ENCODE data around the gene HYAL3. TPM values are rescaled to one million over a fixed set of nuclear protein-coding genes. Genes with fewer than 3 reads are reported as not detected.

The HYAL3 gene
- polyA plus RNA-seq, 1 donor from 2014 or later, result 9.1 TPM

DNA sequence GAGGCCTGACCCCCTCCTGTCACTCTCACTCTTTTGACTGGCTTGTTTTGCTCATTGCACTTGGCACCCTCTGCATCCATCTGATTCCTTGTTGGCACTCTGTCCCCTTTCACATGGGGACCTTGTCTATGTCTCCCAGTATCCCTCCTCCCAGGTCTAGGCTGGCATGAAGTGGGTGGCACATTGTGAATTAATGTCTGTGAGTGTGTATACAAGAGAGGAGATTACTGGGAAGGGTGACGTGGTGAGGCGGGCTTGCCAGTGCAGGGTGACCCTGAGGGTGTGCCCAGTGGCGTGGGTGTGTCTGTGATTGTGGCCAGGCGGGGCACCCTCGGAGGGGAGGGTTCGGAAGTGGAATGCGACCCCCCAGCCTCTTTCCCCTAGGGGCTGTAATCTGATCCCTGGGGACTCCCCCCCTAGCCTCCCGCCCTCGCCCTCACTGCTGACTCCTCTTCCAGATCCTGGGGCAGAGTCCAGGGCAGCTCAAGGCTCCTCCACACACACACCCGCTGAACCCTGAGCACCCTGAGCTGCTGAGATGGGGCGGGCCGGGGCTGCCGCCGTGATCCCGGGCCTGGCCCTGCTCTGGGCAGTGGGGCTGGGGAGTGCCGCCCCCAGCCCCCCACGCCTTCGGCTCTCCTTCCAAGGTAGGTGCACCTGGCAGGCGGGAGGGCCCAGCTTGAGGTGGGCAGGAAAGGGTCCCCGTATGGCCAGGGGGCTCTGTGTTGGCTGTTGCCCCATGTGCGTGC lies 30.3 kb downstream of the HYAL3 start, which contains the start of gene SEMA3B:
Gene SEMA3B (plus strand): TSS at position 445 of the 749 bp plus-strand sequence. CDS start 94 bp downstream, at position 539.
- Histone ChIP-seq H3K27ac (ENCODE audit: low read length) (no peak within 1 kb of the TSS), H3K4me3 (ENCODE audit: low read length) (no peak within 1 kb of the TSS), H2AFZ (ENCODE audit: low read depth, low read length) (no peak within 1 kb of the TSS), H3K9ac (ENCODE audit: low read length) (no peak within 1 kb of the TSS), H3K9me3 (ENCODE audit: low read length) (no peaks in the 10 kb centered on the region), H4K20me1 (ENCODE audit: insufficient read depth) (no peaks in the 10 kb centered on the region), H3F3A (ENCODE audit: insufficient read depth, low read length, poor library complexity, severe bottlenecking) (no peaks in the 10 kb centered on the region), H3K36me3 (ENCODE audit: insufficient read depth, low read length) (no peaks in the 10 kb centered on the region), H3K4me2 (ENCODE audit: low read length) (no peak within 1 kb of the TSS), H3K9me2 (ENCODE audit: insufficient read depth, low read length) (no peaks in the 10 kb centered on the region), H3K27me3 (ENCODE audit: insufficient read depth, low read depth, low read length) (peaks cover under 1% of the 10 kb centered on the region), H3K79me2 (replicated peaks; ENCODE audit: insufficient read depth, low read length) (no peaks in the 10 kb centered on the region)
- TF ChIP-seq TAF1 (IDR thresholded peaks at IDR 0.05; ENCODE audit: low read depth) (no peak), POLR2AphosphoS5 (IDR thresholded peaks at IDR 0.05) (no peak), RAD21 (conservative IDR thresholded peaks at IDR 0.05) (no peak), SMC3 (conservative IDR thresholded peaks at IDR 0.05; ENCODE audit: poor library complexity) (no peak), REST (IDR thresholded peaks at IDR 0.05; ENCODE audit: borderline replicate concordance) (no peak), MXI1 (conservative IDR thresholded peaks at IDR 0.05; ENCODE audit: poor library complexity, severe bottlenecking) (no peak)
- TF ChIP-seq, protein P1, sequence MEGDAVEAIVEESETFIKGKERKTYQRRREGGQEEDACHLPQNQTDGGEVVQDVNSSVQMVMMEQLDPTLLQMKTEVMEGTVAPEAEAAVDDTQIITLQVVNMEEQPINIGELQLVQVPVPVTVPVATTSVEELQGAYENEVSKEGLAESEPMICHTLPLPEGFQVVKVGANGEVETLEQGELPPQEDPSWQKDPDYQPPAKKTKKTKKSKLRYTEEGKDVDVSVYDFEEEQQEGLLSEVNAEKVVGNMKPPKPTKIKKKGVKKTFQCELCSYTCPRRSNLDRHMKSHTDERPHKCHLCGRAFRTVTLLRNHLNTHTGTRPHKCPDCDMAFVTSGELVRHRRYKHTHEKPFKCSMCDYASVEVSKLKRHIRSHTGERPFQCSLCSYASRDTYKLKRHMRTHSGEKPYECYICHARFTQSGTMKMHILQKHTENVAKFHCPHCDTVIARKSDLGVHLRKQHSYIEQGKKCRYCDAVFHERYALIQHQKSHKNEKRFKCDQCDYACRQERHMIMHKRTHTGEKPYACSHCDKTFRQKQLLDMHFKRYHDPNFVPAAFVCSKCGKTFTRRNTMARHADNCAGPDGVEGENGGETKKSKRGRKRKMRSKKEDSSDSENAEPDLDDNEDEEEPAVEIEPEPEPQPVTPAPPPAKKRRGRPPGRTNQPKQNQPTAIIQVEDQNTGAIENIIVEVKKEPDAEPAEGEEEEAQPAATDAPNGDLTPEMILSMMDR (IDR thresholded peaks at IDR 0.05; ENCODE audit: poor library complexity, severe bottlenecking), result no peak

DNA sequence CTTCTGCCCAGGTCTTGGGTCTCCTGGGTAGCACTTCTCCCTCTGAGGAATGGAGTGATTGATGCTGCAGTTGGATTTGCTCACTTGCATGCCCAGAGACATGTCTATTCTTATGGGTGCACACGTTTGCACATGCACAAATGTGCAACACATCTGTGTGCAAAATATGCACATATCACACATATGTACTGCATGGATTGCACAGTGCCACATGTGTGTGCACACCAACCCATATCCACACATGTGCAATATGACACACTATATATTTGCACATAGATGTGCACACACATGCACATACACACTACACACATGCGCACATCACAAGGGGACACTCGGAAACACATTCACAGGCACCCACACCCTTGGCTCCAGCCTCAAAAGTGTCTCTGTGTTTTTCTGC lies 30.9 kb downstream of the HYAL3 start:
- Histone ChIP-seq H3K36me3 (ENCODE audit: insufficient read depth, low read length) (no peaks in the 10 kb centered on the region), H3K9me2 (ENCODE audit: insufficient read depth, low read length) (no peaks in the 10 kb centered on the region), H2AFZ (ENCODE audit: low read depth, low read length) (no peak overlapping the region), H3K4me3 (ENCODE audit: low read length) (no peak overlapping the region), H3F3A (ENCODE audit: insufficient read depth, low read length, poor library complexity, severe bottlenecking) (no peaks in the 10 kb centered on the region), H3K4me2 (ENCODE audit: low read length) (no peak overlapping the region), H4K20me1 (ENCODE audit: insufficient read depth) (no peaks in the 10 kb centered on the region), H3K9ac (ENCODE audit: low read length) (no peak overlapping the region), H3K27ac (ENCODE audit: low read length) (no peak overlapping the region), H3K9me3 (ENCODE audit: low read length) (no peaks in the 10 kb centered on the region), H3K79me2 (replicated peaks; ENCODE audit: insufficient read depth, low read length) (no peaks in the 10 kb centered on the region), H3K27me3 (ENCODE audit: insufficient read depth, low read depth, low read length) (no peaks in the 10 kb centered on the region)
- no peak for TF ChIP-seq RAD21 (conservative IDR thresholded peaks at IDR 0.05)

GRCh38 chr3:50267280-50267913 lies 31.8 kb downstream of the HYAL3 start:
- Histone ChIP-seq H3K79me2 (replicated peaks; ENCODE audit: insufficient read depth, low read length) (no peaks in the 10 kb centered on the region), H2AFZ (ENCODE audit: low read depth, low read length) (no peak overlapping the region), H3K27ac (ENCODE audit: low read length) (no peak overlapping the region), H3F3A (ENCODE audit: insufficient read depth, low read length, poor library complexity, severe bottlenecking) (no peaks in the 10 kb centered on the region), H3K27me3 (ENCODE audit: insufficient read depth, low read depth, low read length) (no peaks in the 10 kb centered on the region), H3K4me2 (ENCODE audit: low read length) (no peak overlapping the region), H3K36me3 (ENCODE audit: insufficient read depth, low read length) (no peaks in the 10 kb centered on the region), H3K9ac (ENCODE audit: low read length) (no peak overlapping the region), H3K4me3 (ENCODE audit: low read length) (no peak overlapping the region), H3K9me3 (ENCODE audit: low read length) (no peaks in the 10 kb centered on the region), H4K20me1 (ENCODE audit: insufficient read depth) (no peaks in the 10 kb centered on the region), H3K9me2 (ENCODE audit: insufficient read depth, low read length) (no peaks in the 10 kb centered on the region)
- TF ChIP-seq, protein P1 (IDR thresholded peaks at IDR 0.05; ENCODE audit: poor library complexity, severe bottlenecking), result no peak
- TF ChIP-seq SMC3 (conservative IDR thresholded peaks at IDR 0.05; ENCODE audit: poor library complexity), result no peak
- no peak for TF ChIP-seq EZH2 (IDR thresholded peaks at IDR 0.05; ENCODE audit: borderline replicate concordance, insufficient read depth, low read length, poor library complexity, severe bottlenecking)
- no peak for TF ChIP-seq REST (IDR thresholded peaks at IDR 0.05; ENCODE audit: borderline replicate concordance)
- no peak for TF ChIP-seq MXI1 (conservative IDR thresholded peaks at IDR 0.05; ENCODE audit: poor library complexity, severe bottlenecking)
- no peak for TF ChIP-seq RAD21 (conservative IDR thresholded peaks at IDR 0.05)
